Measurements from ENCODE around the gene PRCC.

PRCC gene

GRCh38 chr1:156796340-156797097 lies 29.2 kb downstream of the PRCC start:
- no peak for DNase-seq (ENCODE audit: low read depth, low spot score)

DNA sequence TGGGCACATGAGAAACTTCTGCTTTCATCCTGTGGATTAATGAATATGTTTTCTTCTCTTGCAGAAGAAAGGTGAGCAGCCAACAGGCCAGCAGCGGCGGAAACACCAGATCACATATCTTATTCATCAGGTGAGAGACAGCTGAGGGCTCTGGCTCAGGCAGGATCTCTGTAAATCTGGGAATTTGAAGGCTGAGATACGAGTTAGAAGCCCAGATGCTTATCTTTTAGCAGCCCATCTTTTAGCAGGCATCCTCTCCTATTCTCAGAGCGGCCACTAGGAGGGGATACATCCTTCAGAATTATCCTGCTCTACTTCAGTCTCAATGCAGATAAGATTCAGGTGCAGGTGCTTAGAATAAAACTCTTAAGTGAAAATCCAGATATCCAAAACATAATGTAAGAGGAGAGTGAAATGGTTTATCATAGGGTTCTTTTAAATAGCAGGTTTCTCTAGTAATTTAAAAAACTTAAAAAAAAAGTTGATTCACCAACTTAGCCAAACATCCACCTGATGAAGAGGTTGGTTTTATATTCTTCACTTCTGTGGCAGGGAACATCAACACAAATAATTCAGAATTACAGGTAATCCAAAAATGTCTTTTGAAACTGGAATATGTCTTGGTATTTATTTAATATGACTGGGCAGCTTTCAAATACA lies 30.0 kb downstream of the PRCC start:
- DNase-seq (ENCODE audit: low read depth, low spot score): no peak

GRCh38 chr1:156801409-156802121 lies 34.2 kb downstream of the PRCC start:
- DNase-seq (ENCODE audit: low read depth, low spot score): no peak

DNA sequence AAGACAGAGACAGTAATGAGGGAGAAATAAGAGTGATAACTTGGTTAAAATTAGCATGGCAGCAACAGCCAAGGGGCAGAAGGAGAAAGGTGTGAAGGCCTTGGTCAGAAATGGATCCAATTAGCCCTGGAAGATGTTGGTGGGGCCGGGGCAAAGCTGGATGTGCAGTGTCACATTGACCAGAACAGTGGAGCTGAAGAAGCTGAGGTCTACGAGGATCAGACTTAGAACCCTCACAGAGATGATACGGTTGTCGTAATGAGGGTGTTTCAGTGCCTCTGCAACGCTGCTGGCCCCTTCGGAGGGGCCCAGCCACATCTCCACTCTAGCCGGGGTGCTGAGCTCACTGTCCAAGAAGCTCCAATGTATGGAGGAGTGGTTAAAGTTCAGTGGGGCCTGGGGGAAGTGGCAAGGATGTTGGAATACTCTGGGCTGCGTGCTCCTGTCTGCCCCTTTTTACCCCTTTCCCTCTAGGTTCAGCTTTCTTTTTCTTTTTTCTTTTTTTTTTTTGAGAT lies 35.1 kb downstream of the PRCC start:
- no peak for DNase-seq (ENCODE audit: low read depth, low spot score)

DNA sequence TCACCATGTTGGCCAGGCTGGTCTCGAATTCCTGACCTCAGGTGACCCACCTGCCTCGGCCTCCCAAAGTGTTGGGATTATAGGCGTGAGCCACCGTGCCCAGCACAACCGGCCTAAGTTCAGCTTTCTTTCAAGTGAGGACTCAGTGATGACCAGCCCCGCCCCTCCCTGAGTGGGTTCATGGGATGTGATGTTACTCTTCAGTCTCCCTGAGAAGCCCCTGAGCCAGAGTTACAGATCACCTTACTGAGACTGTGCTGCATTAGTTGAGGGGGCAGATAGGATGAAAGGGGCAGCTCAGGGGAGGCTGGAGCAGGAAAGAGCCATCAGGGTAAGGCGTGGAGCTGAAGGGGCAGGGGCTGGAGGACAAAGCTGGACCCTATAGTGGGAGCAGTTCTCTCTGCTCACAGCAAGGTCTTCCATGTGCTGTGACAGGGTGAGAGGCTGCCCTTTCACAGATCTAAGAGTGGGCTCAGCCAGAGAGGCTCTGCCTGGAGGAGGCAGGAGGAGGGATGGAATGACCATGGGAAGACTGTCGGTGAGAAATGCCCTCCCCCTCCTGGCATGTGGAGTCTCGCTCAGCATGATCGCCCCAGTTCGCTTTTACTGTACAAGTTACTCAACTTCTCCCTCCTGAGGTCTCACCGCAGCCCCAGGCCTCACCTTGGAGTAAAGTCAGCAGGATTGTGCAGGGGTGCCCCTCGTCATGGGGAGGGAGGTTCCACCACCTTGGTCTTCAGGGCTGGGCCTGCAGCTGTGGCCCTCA lies 35.9 kb downstream of the PRCC start:
- DNase-seq (ENCODE audit: low read depth, low spot score): no peak

DNA sequence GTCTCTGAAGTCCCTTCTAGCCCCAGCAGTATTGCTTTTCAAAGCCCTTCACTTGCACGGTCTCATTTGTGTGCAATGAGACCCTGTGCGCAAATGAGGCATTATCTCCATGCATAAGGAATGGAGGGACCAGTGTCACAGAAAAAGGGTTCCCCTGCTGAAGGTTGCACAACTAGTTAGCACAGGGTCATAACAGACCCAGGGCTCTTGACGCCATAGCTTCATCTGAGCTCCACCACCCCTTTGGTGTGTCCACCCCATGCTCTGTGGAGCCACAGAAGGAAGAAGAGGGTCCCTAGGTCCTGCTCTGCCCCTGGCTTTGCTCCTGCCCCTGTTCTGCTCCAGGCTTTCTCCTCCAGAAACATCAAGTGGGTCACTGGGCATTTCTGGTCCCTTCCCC lies 36.7 kb downstream of the PRCC start:
- DNase-seq (ENCODE audit: low read depth, low spot score): no peak

DNA sequence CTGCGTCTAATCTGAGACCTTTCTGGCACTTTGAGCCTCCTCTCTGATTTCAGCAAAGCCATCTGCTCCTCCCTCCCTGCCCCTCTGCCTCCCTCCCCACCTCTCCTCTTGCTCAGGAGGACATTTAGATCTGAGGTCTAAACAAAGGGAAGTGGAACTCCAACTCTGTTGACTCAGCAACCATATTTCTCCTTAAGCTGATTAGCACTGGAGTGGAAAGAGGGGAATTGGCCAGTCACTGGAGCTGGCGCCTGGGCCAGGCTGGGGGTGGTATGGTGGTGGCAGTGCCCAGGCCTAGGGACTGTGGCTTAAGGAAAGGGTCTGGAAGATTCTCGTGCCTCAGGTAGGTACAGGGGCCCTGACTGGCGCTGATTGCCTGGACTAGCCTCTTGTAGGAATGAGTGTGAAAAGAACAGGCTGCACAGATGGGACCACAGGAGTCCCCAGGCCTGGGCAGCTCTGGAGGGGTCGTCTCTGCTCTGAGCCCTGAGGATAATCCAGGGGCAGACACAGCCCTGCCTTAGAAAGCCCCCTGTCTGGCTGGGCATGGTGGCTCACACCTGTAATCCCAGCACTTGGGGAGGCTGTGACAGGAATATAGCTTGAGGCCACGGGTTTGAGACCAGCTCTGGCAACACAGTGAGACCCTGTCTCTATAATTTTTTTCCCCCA lies 37.4 kb downstream of the PRCC start:
- no peak for DNase-seq (ENCODE audit: low read depth, low spot score)

DNA sequence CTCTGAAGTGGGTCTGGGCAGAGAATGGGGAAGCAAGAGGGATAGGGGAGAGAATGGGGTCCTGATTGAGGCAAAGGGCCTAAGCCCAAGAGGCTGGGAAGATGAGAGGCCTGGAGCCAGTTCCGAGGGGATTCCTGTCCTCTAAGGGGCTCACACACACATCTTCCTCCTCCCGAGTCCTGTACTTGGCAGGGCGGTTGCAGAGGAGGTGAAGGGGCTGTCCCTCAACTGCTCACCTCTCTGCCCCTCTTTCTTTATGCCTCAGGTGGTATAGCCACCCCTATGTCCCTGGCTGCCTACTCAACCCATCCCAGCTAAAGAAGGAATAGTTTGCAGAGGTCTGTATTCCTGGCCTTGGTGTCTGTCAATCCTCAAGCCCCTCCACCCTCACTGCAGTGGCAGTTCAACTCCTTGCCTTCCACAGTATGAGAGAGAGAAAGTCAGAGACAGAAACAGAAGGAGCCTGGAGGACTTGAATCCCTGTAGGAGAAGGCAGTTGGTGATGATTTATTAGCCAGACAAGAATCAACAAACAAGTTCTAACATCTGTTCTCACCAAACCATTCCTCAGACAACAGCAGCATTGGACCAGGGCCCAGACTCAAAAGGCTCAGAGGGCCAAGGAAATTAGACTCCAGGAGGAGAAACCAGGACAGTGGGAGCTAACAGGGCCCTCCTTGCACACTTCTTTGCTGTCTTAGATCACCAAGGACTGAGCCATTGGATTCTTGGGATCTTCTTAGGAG lies 38.6 kb downstream of the PRCC start:
- DNase-seq (ENCODE audit: low read depth, low spot score): no peak

DNA sequence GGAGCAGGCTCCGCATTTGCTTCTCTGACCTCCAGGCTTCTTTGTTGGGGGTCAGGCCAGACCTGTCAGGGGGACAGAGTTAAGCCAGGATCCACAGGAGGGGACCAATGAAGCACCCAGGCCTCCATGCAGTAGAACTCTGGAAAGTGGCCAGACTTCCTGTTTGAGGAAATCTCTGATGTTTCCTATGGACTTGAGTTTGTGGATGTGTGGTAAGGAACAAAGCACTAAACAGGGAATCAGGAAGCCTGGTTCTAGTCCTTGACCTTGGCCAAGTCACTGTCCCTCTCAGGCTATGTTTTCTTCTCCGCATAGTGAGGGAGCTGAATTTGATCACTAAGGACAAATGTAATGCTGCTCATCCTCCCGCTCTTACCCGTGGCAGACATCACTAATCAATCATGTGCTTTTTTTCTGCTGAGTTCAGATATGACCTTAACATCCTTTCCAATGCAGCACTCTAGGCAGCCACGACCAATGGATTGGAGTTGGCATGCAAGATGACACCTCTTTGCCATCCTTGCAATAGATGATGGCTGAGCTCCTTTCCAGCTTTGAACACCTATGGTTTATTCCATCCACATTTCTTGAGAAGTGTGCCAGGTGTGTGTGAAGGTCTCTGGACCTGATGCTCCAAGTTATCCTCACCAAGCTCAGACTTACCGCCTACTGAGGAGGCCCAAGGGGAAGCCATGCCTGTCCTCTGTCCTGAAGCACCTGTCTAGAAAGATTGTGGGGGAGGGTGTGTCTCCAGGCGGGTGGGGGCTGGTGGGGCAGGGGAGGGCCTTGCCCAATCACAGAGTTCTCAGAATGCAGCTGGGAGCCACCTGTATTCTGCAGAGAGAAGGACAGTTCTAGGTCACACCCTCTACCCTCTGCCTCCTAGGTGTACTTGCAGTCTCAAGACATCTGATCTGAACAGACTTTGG lies 39.4 kb downstream of the PRCC start:
- no peak for DNase-seq (ENCODE audit: low read depth, low spot score)

- no peak for DNase-seq (ENCODE audit: low read depth, low spot score)
These were observed 40.3 kb downstream of the PRCC start for GRCh38 chr1:156807627-156808026.

DNA sequence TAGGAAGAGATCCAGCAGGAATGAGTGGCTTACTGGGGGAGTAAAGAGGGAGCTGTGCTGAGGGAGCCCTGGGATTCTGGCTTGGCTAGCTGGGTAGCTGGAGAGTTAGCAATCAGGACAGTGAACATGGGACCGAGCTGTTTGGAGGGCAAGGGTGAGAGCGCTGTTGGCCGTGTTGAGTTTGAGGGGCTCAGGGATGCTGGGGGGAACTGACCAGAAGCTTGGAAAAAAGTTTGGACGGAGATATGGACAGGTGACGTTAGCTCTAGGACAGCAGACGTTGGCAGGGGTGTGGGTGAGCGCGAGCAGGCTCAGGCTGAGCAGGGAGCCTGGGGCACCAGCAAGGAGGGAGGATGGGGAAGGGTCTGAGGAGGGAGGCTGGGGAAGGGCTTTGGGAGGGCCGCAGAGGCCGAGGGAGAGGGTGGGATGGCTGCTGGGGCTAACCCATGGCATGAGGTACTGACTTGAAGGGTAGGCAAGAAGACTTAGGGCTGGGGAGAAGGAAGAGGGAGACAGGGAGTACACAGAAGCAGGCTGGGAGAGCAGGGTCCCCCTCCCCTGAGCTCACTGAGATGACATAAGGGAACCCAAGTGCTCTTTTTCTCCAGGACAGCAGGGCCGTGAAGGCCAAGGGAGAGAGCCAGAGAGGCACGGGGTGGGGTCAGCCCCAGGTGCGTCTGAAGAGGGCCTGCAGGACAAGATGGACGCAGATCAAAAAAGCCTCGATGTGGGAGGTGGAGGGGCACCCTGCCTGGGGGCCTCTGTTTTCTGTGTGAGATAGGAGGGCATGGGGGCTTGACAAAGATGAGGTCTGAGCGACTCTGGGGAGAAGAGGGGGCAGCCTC lies 41.1 kb downstream of the PRCC start:
- no peak for DNase-seq (ENCODE audit: low read depth, low spot score)

GRCh38 chr1:156809281-156809680 lies 41.9 kb downstream of the PRCC start:
- DNase-seq (ENCODE audit: low read depth, low spot score): no peak

DNA sequence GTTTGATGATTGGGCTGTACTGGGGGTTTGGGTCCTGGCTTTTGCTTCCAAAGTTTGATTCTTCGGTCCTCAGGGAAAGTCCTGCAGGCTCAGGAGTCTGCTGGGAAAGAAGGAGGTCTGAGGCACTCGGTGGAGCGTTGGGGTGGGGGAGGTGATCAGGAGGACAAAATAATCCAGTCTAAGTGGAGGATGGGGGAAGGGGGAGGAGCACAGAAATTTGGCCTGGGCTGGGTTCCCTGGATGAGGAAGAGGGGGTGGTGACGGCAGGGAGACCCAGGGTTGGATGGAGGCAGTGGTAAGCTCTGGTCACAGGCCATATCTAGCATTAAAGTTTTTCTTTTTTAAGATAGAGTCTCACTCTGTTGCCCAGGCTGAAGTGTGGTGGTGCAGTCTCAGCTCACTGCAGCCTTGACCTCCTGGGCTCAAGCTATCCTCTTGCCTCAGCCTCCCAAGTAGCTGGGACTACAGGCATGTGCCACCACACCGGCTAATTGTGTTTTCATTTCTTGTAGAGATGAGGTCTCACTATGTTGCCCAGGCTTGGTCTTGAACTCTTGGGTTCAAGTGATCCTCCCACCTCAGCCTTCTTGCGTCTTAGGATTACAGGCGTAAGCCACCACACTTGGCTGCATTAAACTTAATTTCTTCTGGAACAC lies 42.5 kb downstream of the PRCC start:
- DNase-seq (ENCODE audit: low read depth, low spot score): no peak

DNA sequence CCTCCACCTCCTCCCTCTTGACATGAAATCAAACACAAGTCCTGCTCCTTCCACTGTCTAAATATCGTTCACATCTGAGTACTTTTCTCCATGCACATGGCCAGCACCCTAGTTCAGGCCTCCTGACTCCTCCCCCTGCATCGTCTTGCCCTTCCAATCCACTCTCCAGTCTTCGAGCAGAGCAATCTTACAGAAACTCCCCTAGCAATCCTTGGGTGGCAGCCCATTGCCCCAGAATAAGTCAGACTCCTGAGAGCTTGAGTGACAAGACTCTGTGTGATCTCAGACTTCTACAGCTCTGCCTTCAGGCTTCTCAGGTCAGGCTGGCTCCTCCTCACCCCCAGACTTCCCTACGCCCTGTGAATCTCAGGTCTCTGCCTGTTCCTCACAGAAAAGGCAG lies 43.8 kb downstream of the PRCC start:
- no peak for DNase-seq (ENCODE audit: low read depth, low spot score)

DNA sequence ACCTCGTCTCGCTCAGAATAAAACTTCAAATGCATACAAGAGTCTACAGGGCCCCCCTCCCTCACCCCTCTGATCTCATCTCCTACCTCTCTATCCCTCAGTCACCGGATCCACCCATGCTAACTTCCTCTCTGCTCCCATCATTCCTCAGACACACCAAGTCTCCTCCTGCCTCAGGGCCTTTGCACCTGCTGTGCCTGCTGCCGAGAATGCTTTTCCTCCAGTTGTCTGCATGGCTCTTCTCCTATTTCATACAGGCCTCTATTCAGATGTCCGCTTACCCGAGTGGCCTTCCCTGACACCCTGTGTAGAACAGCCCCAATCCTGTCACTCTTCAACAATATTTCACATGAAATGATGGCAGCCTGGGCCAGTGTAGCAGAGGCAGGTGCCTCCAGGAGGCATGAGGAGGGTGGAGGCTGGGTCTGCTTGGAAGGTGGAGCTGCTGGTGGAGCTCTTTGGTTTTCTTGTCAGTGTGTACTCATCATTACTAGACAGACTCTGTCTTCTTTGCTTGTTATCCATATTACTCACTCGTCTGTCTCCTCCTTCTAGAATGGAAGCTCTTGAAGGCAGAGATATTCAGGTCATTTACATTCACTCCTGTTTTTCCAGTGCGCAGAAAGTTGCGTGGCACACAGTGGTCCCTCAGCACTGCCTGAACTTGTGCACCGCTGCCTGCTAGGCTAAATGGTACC lies 45.1 kb downstream of the PRCC start:
- no peak for DNase-seq (ENCODE audit: low read depth, low spot score)

- DNase-seq (ENCODE audit: low read depth, low spot score): no peak
These were observed 46.0 kb downstream of the PRCC start for GRCh38 chr1:156813298-156813697.
